HepG2 (cell line): ENCODE results near the gene PKLR. TPM values are rescaled to one million over a fixed set of nuclear protein-coding genes. Genes with fewer than 3 reads are reported as not detected.

Experiments
- CREB3 ChIP-seq: sonication (generic); formaldehyde crosslinking; IDR thresholded peaks from 2 replicates; pipeline ENCODE4 v1.5.0; 2020; ENCODE audit warnings: missing genetic modification reagents
- ELF1 ChIP-seq: sonication (generic); formaldehyde crosslinking; IDR thresholded peaks from 2 replicates; pipeline ENCODE4 v1.4.0; 2020; ENCODE audit warnings: missing genetic modification reagents
- GATA4 ChIP-seq: sonication (generic); IDR thresholded peaks from 2 replicates; pipeline ENCODE4 v1.6.1; 2016; ENCODE audit warnings: antibody characterized with exemption, low read depth, borderline replicate concordance
- JUNB ChIP-seq: sonication (generic); formaldehyde crosslinking; IDR thresholded peaks from 2 replicates; pipeline ENCODE4 v1.8.0; 2022; ENCODE audit warnings: missing genetic modification reagents, mild to moderate bottlenecking, borderline replicate concordance
- MXI1 ChIP-seq: IDR thresholded peaks from 3 replicates; pipeline ENCODE4 v1.6.1; 2012; ENCODE audit warnings: low read depth, low read length, inconsistent platforms, borderline replicate concordance
- MZF1 ChIP-seq: sonication (generic); formaldehyde crosslinking; IDR thresholded peaks from 2 replicates; pipeline ENCODE4 v1.8.1; 2023; ENCODE audit warnings: mild to moderate bottlenecking, missing genetic modification reagents, borderline replicate concordance
- PCBP1 ChIP-seq: fragments of 200-400 bp; formaldehyde crosslinking; IDR thresholded peaks from 2 replicates; pipeline ENCODE4 v1.6.1; 2017; ENCODE audit warnings: mild to moderate bottlenecking, low read depth, low read length, borderline replicate concordance
- RFX5 ChIP-seq: IDR thresholded peaks from 2 replicates; pipeline ENCODE4 v1.6.1; 2011; ENCODE audit warnings: low read depth, low read length, improper control_type of control experiment
- TSC22D2 ChIP-seq: sonication (generic); formaldehyde crosslinking; IDR thresholded peaks from 2 replicates; pipeline ENCODE4 v1.5.1; 2020; ENCODE audit warnings: missing genetic modification reagents, mild to moderate bottlenecking, borderline replicate concordance
- ZNF570 ChIP-seq: sonication (generic); formaldehyde crosslinking; IDR thresholded peaks from 2 replicates; pipeline ENCODE4 v1.4.0; 2020; ENCODE audit warnings: mild to moderate bottlenecking, missing genetic modification reagents, borderline replicate concordance
- ZNF737 ChIP-seq: sonication (generic); formaldehyde crosslinking; IDR thresholded peaks from 2 replicates; pipeline ENCODE4 v1.5.0; 2020; ENCODE audit warnings: missing genetic modification reagents, mild to moderate bottlenecking, borderline replicate concordance
- polyA plus RNA-seq, 8 experiments: library from polyadenylated mRNA; depleted of rRNA in 3 of 8; stranded (reverse) in 7 of 8; unstranded in 1 of 8; fragments of >200 nt; fragmentation: Illumina TruSeq in 4 of 8; extraction: Trizol in 4 of 8; gene quantifications; 2 replicates each; pipeline versions ENCODE4 v1.2.1 to v1.2.3, GENCODE V29; 2011 to 2016; ENCODE audit warnings: low read depth in 4 of 8, missing spikeins in 1 of 8, mixed read lengths in 1 of 8; ENCODE audit not compliant: insufficient read depth in 1 of 8
- total RNA-seq, 5 experiments: library from RNA; depleted of rRNA; stranded (reverse); fragments of >200 nt; fragmentation: Illumina TruSeq; extraction: Trizol; gene quantifications; 2 replicates each; pipeline ENCODE4 v1.2.3, GENCODE V29; 2016; ENCODE audit warnings: low read depth in 1 of 5
- TF ChIP-seq, protein P1 (sequence below): sonication (generic); formaldehyde crosslinking; IDR thresholded peaks from 2 replicates; pipeline ENCODE4 v1.8.1; 2022; ENCODE audit warnings: low read depth, mild to moderate bottlenecking, missing genetic modification reagents
- TF ChIP-seq, protein P2 (sequence below): sonication (generic); formaldehyde crosslinking; IDR thresholded peaks from 2 replicates; pipeline ENCODE4 v1.5.1; 2020; ENCODE audit warnings: mild to moderate bottlenecking, missing genetic modification reagents
- TF ChIP-seq, protein P3 (sequence below): sonication (generic); formaldehyde crosslinking; IDR thresholded peaks from 2 replicates; pipeline ENCODE4 v1.4.0; 2020; ENCODE audit warnings: missing genetic modification reagents
- TF ChIP-seq, protein P4 (sequence below): IDR thresholded peaks from 2 replicates; pipeline ENCODE4 v1.6.1; 2018; ENCODE audit warnings: missing genetic modification reagents, mild to moderate bottlenecking, missing compliant biosample characterization
- TF ChIP-seq, protein P5 (sequence below): sonication (generic); formaldehyde crosslinking; IDR thresholded peaks from 2 replicates; pipeline ENCODE4 v1.9.0; 2021; ENCODE audit warnings: missing genetic modification reagents, mild to moderate bottlenecking, borderline replicate concordance

Gene PKLR
- total and polyA plus RNA-seq, 2 of the 13 experiments (the other 11 are each of a cell fraction or from before 2014, with no cell fraction given), result 10.3 to 29.3 TPM

- TF ChIP-seq ELF1 (CRISPR knock-in tag) (peak; percentile 30; the same call in 1 of the 2 replicates), CREB3 (CRISPR knock-in tag) (0 out of 2 replicates have a peak, but pooled peaks have one; percentile 56), PCBP1 (no peak), MXI1 (peak; percentile 86; the same call in 2 of the 3 replicates), RFX5 (no peak), TSC22D2 (CRISPR knock-in tag) (peak; percentile 58; the same call in 1 of the 2 replicates), ZNF570 (CRISPR knock-in tag) (no peak), JUNB (no peak), ZNF737 (CRISPR knock-in tag) (no peak), MZF1 (CRISPR knock-in tag) (no peak), GATA4 (peak; percentile 58; the same call in 1 of the 2 replicates)
- TF ChIP-seq, protein P1, sequence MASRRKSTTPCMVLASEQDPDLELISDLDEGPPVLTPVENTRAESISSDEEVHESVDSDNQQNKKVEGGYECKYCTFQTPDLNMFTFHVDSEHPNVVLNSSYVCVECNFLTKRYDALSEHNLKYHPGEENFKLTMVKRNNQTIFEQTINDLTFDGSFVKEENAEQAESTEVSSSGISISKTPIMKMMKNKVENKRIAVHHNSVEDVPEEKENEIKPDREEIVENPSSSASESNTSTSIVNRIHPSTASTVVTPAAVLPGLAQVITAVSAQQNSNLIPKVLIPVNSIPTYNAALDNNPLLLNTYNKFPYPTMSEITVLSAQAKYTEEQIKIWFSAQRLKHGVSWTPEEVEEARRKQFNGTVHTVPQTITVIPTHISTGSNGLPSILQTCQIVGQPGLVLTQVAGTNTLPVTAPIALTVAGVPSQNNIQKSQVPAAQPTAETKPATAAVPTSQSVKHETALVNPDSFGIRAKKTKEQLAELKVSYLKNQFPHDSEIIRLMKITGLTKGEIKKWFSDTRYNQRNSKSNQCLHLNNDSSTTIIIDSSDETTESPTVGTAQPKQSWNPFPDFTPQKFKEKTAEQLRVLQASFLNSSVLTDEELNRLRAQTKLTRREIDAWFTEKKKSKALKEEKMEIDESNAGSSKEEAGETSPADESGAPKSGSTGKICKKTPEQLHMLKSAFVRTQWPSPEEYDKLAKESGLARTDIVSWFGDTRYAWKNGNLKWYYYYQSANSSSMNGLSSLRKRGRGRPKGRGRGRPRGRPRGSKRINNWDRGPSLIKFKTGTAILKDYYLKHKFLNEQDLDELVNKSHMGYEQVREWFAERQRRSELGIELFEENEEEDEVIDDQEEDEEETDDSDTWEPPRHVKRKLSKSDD (CRISPR knock-in tag), result no peak
- TF ChIP-seq, protein P2, sequence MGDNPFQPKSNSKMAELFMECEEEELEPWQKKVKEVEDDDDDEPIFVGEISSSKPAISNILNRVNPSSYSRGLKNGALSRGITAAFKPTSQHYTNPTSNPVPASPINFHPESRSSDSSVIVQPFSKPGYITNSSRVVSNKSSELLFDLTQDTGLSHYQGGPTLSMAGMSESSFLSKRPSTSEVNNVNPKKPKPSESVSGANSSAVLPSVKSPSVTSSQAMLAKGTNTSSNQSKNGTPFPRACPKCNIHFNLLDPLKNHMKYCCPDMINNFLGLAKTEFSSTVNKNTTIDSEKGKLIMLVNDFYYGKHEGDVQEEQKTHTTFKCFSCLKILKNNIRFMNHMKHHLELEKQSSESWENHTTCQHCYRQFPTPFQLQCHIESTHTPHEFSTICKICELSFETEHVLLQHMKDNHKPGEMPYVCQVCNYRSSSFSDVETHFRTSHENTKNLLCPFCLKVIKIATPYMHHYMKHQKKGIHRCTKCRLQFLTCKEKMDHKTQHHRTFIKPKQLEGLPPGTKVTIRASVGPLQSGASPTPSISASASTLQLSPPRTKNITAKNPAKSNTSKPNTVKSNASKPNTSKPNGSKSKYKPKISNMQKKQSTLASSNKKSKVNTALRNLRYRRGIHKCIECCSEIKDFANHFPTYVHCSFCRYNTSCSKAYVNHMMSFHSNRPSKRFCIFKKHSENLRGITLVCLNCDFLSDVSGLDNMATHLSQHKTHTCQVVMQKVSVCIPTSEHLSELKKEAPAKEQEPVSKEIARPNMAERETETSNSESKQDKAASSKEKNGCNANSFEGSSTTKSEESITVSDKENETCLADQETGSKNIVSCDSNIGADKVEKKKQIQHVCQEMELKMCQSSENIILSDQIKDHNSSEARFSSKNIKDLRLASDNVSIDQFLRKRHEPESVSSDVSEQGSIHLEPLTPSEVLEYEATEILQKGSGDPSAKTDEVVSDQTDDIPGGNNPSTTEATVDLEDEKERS (CRISPR knock-in tag), result no peak
- TF ChIP-seq, protein P3, sequence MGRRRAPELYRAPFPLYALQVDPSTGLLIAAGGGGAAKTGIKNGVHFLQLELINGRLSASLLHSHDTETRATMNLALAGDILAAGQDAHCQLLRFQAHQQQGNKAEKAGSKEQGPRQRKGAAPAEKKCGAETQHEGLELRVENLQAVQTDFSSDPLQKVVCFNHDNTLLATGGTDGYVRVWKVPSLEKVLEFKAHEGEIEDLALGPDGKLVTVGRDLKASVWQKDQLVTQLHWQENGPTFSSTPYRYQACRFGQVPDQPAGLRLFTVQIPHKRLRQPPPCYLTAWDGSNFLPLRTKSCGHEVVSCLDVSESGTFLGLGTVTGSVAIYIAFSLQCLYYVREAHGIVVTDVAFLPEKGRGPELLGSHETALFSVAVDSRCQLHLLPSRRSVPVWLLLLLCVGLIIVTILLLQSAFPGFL (CRISPR knock-in tag), result no peak
- TF ChIP-seq, protein P4, sequence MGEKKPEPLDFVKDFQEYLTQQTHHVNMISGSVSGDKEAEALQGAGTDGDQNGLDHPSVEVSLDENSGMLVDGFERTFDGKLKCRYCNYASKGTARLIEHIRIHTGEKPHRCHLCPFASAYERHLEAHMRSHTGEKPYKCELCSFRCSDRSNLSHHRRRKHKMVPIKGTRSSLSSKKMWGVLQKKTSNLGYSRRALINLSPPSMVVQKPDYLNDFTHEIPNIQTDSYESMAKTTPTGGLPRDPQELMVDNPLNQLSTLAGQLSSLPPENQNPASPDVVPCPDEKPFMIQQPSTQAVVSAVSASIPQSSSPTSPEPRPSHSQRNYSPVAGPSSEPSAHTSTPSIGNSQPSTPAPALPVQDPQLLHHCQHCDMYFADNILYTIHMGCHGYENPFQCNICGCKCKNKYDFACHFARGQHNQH (CRISPR knock-in tag), result peak; percentile 92
- TF ChIP-seq, protein P5, sequence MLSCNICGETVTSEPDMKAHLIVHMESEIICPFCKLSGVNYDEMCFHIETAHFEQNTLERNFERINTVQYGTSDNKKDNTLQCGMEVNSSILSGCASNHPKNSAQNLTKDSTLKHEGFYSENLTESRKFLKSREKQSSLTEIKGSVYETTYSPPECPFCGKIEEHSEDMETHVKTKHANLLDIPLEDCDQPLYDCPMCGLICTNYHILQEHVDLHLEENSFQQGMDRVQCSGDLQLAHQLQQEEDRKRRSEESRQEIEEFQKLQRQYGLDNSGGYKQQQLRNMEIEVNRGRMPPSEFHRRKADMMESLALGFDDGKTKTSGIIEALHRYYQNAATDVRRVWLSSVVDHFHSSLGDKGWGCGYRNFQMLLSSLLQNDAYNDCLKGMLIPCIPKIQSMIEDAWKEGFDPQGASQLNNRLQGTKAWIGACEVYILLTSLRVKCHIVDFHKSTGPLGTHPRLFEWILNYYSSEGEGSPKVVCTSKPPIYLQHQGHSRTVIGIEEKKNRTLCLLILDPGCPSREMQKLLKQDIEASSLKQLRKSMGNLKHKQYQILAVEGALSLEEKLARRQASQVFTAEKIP (CRISPR knock-in tag), result no peak
These were observed 497 bp downstream of the PKLR start (continued) for GRCh38 chr1:155300553-155301329.
